ENCODE data around the gene DNAH3. TPM values are rescaled to one million over a fixed set of nuclear protein-coding genes. Genes with fewer than 3 reads are reported as not detected.
"Not testable (repeated sequence)": the region's sequence is repeated elsewhere in the genome, so short reads cannot be mapped to it uniquely, and the experiment has no call there.

Gene DNAH3
- total and polyA plus RNA-seq, 9 donors: 0.11 to 0.52 (median 0.22) TPM; not detected in 1

DNA sequence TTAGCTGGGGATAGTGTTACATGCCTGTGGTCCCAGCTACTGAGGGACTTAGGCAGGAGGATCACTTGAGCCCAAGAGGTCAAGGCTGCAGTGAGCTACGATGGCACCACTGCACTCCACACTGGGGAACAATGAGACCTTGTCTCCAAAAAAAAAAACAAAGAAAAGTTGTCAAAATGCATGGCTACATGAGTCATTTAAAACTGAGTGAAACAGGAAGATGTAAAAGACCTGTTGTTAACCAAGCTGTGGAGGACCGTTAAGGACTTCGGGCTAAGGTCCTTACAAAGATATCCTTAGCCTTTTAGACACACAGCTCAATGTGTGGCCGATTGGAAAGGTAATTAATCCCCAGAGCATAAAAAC is 35.7 kb upstream of the DNAH3 start:
- DNase-seq: no peak
- WGBS (ENCODE audit: insufficient coverage): 38% methylated on average over 1 of the region's 4 CpGs
- Histone ChIP-seq H3K4me1 (ENCODE audit: control insufficient read depth, insufficient read depth, low read length) (no peaks in the 10 kb centered on the region), H3K27ac (ENCODE audit: low read length) (no peak overlapping the region), H3K9me3 (replicated peaks; ENCODE audit: control insufficient read depth, low read depth, low read length) (no peaks in the 10 kb centered on the region), H3K27me3 (ENCODE audit: control insufficient read depth, insufficient read depth, low read length) (peaks cover 4% of the 10 kb centered on the region), H3K4me3 (ENCODE audit: low read length) (no peak overlapping the region), H3K36me3 (ENCODE audit: control insufficient read depth, insufficient read depth, low read length) (peaks cover 8% of the 10 kb centered on the region)

- no peaks in the 10 kb centered on the region for H3K4me1 ChIP-seq (ENCODE audit: control insufficient read depth, insufficient read depth, low read length)
- peaks cover 4% of the 10 kb centered on the region for H3K27me3 ChIP-seq (ENCODE audit: control insufficient read depth, insufficient read depth, low read length)
- DNase-seq: no peak
- 73% methylated on average over 4 of the region's 12 CpGs for WGBS (ENCODE audit: insufficient coverage)
- no peak overlapping the region for H3K27ac ChIP-seq (ENCODE audit: low read length)
- H3K36me3 ChIP-seq (ENCODE audit: control insufficient read depth, insufficient read depth, low read length): peaks cover 13% of the 10 kb centered on the region
- H3K4me3 ChIP-seq (ENCODE audit: low read length): no peak overlapping the region
- no peaks in the 10 kb centered on the region for H3K9me3 ChIP-seq (replicated peaks; ENCODE audit: control insufficient read depth, low read depth, low read length)
These were observed 35.1 kb upstream of the DNAH3 start for GRCh38 chr16:21185659-21186325.

DNA sequence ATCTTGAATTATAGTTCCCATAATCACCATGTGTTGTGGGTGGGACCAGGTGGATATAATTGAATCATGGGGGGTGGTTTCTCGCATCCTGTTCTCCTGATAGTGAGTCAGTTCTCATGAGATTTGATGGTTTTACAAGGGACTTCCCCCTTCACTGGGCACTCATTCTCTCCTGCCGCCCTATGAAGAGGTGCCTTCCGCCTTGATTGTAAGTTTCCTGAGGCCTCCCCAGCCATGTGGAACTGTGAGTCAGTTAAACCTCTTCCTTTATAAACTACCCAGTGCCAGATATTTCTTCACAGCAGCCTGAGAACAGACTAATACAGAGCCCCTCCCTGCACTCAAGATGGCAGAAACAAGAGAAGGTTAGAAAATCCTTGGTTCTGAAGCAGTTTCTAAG is 34.2 kb upstream of the DNAH3 start:
- H3K4me3 ChIP-seq (ENCODE audit: low read length): no peak overlapping the region
- no peak for DNase-seq
- WGBS (ENCODE audit: insufficient coverage): 83% methylated on average over 1 of the region's 3 CpGs
- no peak overlapping the region for H3K27ac ChIP-seq (ENCODE audit: low read length)
- no peaks in the 10 kb centered on the region for H3K9me3 ChIP-seq (replicated peaks; ENCODE audit: control insufficient read depth, low read depth, low read length)
- H3K4me1 ChIP-seq (ENCODE audit: control insufficient read depth, insufficient read depth, low read length): no peaks in the 10 kb centered on the region
- peaks cover 4% of the 10 kb centered on the region for H3K27me3 ChIP-seq (ENCODE audit: control insufficient read depth, insufficient read depth, low read length)
- peaks cover 16% of the 10 kb centered on the region for H3K36me3 ChIP-seq (ENCODE audit: control insufficient read depth, insufficient read depth, low read length)

GRCh38 chr16:21183995-21184394 is 33.3 kb upstream of the DNAH3 start:
- H3K36me3 ChIP-seq (ENCODE audit: control insufficient read depth, insufficient read depth, low read length): peaks cover 22% of the 10 kb centered on the region
- H3K9me3 ChIP-seq (replicated peaks; ENCODE audit: control insufficient read depth, low read depth, low read length): no peaks in the 10 kb centered on the region
- H3K4me1 ChIP-seq (ENCODE audit: control insufficient read depth, insufficient read depth, low read length): no peaks in the 10 kb centered on the region
- DNase-seq: no peak
- WGBS (ENCODE audit: insufficient coverage): no CpG with 5 or more reads among the region's 3 CpGs
- no peak overlapping the region for H3K4me3 ChIP-seq (ENCODE audit: low read length)
- H3K27ac ChIP-seq (ENCODE audit: low read length): no peak overlapping the region
- H3K27me3 ChIP-seq (ENCODE audit: control insufficient read depth, insufficient read depth, low read length): peaks cover 2% of the 10 kb centered on the region

- no peak overlapping the region for H3K27ac ChIP-seq (ENCODE audit: low read length)
- WGBS (ENCODE audit: insufficient coverage): no CpG with 5 or more reads among the region's 3 CpGs
- no peaks in the 10 kb centered on the region for H3K4me1 ChIP-seq (ENCODE audit: control insufficient read depth, insufficient read depth, low read length)
- H3K9me3 ChIP-seq (replicated peaks; ENCODE audit: control insufficient read depth, low read depth, low read length): no peaks in the 10 kb centered on the region
- peaks cover 22% of the 10 kb centered on the region for H3K36me3 ChIP-seq (ENCODE audit: control insufficient read depth, insufficient read depth, low read length)
- no peak overlapping the region for H3K4me3 ChIP-seq (ENCODE audit: low read length)
- no peak for DNase-seq
- no peaks in the 10 kb centered on the region for H3K27me3 ChIP-seq (ENCODE audit: control insufficient read depth, insufficient read depth, low read length)
These were observed 29.3 kb upstream of the DNAH3 start for GRCh38 chr16:21179983-21180365.

DNA sequence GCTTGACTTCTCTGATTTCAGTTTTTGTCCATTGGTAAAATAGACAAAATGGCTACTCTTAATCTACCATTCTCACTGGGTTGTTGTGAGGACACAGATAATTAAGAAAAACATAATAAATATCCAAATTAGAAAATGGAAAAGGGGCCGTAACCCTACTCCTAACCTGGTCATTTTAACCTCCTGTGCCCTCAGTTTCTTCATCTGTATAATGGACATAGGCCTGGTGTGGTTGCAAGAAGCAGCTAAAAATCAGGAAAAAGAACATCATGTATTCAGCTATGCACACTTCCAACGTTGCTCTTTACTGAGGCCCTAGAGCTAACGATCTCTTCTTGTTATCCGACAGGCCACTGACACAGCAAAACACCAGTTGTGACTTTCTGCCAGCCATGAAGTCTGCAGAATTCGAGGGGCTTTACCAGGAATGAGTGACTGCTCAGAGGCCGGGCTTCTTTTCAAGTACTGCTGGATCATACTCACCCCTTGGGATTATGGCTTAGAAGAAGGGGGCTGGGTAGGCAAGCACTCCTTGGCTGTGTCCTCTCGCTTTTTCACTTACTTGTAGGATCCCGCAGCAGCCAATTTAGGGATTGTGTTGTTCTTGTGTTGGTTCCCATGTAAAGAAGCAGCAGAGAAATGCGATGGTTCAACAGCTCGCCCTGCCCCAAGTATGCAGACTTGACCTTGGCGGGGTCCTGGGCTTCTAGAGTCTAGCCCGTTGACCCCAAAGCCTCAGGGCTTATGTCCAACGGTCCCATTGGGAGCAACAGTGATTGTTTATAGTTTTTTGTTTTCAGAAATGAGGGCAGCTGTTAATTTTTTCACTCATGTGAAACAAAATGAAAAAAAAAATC is 28.7 kb upstream of the DNAH3 start:
- H3K27ac ChIP-seq (ENCODE audit: low read length): no peak overlapping the region
- peak; percentile 25 for DNase-seq
- H3K4me1 ChIP-seq (ENCODE audit: control insufficient read depth, insufficient read depth, low read length): no peaks in the 10 kb centered on the region
- H3K36me3 ChIP-seq (ENCODE audit: control insufficient read depth, insufficient read depth, low read length): peaks cover 22% of the 10 kb centered on the region
- WGBS (ENCODE audit: insufficient coverage): 100% methylated on average over 1 of the region's 13 CpGs
- no peak overlapping the region for H3K4me3 ChIP-seq (ENCODE audit: low read length)
- no peaks in the 10 kb centered on the region for H3K9me3 ChIP-seq (replicated peaks; ENCODE audit: control insufficient read depth, low read depth, low read length)
- H3K27me3 ChIP-seq (ENCODE audit: control insufficient read depth, insufficient read depth, low read length): no peaks in the 10 kb centered on the region

DNA sequence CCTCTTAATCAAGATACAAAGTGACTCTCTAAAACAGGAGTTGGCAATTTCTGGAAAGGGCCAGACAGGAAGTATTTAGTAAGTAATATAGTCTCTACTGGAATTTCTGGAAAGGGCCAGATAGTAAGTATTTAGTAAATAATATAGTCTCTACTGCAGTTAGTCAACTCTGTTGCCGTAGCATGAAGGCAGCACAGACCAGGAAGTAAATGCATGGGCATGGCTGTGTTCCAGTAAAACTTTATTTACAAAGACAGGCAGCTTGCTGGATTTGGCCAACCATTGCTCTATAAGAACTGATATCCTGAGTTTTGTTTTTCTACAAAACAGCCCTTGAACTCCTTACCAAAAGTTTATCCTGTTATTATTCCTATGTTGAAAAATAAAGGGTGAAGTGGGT is 24.8 kb upstream of the DNAH3 start:
- DNase-seq: no peak
- no peaks in the 10 kb centered on the region for H3K27me3 ChIP-seq (ENCODE audit: control insufficient read depth, insufficient read depth, low read length)
- H3K4me1 ChIP-seq (ENCODE audit: control insufficient read depth, insufficient read depth, low read length): no peaks in the 10 kb centered on the region
- H3K27ac ChIP-seq (ENCODE audit: low read length): no peak overlapping the region
- H3K9me3 ChIP-seq (replicated peaks; ENCODE audit: control insufficient read depth, low read depth, low read length): no peaks in the 10 kb centered on the region
- whole genome bisulfite sequencing (ENCODE audit: insufficient coverage): no CpG with 5 or more reads among the region's 1 CpG
- no peak overlapping the region for H3K4me3 ChIP-seq (ENCODE audit: low read length)
- H3K36me3 ChIP-seq (ENCODE audit: control insufficient read depth, insufficient read depth, low read length): peaks cover 29% of the 10 kb centered on the region

DNA sequence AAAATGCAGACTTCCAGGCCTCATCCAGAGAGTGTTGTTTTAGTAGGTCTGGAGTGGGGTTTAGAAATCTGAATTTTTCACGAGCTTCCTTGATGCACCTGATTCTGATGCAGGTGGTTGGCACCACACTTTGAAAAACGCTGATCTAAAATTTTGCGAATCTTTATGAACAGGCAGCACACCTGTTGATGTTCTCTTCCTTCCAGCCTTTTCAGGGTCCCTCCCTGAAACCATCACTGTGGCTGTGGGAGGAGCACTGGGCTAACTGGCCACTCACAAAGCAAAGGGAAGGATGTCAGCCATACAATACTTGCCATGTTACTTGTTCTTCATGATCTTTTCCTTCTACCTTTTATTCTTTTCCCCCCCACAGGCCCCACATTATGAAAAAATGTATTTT is 22.0 kb upstream of the DNAH3 start:
- no peak for DNase-seq
- Histone ChIP-seq H3K36me3 (ENCODE audit: control insufficient read depth, insufficient read depth, low read length) (peaks cover 30% of the 10 kb centered on the region), H3K9me3 (replicated peaks; ENCODE audit: control insufficient read depth, low read depth, low read length) (no peaks in the 10 kb centered on the region), H3K4me1 (ENCODE audit: control insufficient read depth, insufficient read depth, low read length) (no peaks in the 10 kb centered on the region), H3K27me3 (ENCODE audit: control insufficient read depth, insufficient read depth, low read length) (no peaks in the 10 kb centered on the region), H3K27ac (ENCODE audit: low read length) (no peak overlapping the region), H3K4me3 (ENCODE audit: low read length) (no peak overlapping the region)
- WGBS (ENCODE audit: insufficient coverage): 100% methylated on average over 3 of the region's 3 CpGs

DNA sequence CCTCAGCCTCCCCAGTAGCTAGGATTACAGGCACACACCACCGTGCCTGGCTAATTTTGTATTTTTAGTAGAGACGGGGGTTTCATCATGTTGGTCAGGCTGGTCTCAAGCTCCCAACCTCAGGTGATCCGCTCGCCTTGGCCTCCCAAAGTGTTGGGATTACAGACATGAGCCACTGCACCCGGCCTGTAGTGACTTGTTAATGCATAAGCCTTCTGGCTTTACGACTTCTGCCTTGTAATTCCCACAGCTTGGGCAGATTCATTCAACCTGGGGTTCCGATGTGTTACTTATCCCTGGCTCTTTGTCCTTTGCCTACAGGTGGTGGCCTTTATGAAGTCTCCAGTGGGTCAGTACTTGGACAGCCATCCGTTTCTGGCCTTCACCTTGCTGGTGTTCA is 19.5 kb upstream of the DNAH3 start:
- H3K27me3 ChIP-seq (ENCODE audit: control insufficient read depth, insufficient read depth, low read length); H3K27ac ChIP-seq (ENCODE audit: low read length); DNase-seq; H3K4me3 ChIP-seq (ENCODE audit: low read length); H3K9me3 ChIP-seq (replicated peaks; ENCODE audit: control insufficient read depth, low read depth, low read length); H3K4me1 ChIP-seq (ENCODE audit: control insufficient read depth, insufficient read depth, low read length): not testable (repeated sequence)
- 92% methylated on average over 6 of the region's 8 CpGs for WGBS (ENCODE audit: insufficient coverage)
- peaks cover 36% of the 10 kb centered on the region for H3K36me3 ChIP-seq (ENCODE audit: control insufficient read depth, insufficient read depth, low read length)

- no peaks in the 10 kb centered on the region for H3K4me1 ChIP-seq (ENCODE audit: control insufficient read depth, insufficient read depth, low read length)
- WGBS (ENCODE audit: insufficient coverage): no CpG with 5 or more reads among the region's 5 CpGs
- H3K27ac ChIP-seq (ENCODE audit: low read length): no peak overlapping the region
- DNase-seq: no peak
- peaks cover 41% of the 10 kb centered on the region for H3K36me3 ChIP-seq (ENCODE audit: control insufficient read depth, insufficient read depth, low read length)
- no peak overlapping the region for H3K4me3 ChIP-seq (ENCODE audit: low read length)
- no peaks in the 10 kb centered on the region for H3K9me3 ChIP-seq (replicated peaks; ENCODE audit: control insufficient read depth, low read depth, low read length)
- no peaks in the 10 kb centered on the region for H3K27me3 ChIP-seq (ENCODE audit: control insufficient read depth, insufficient read depth, low read length)
These were observed 18.8 kb upstream of the DNAH3 start for GRCh38 chr16:21169249-21169981.
